Calu3 (cell line): ENCODE measurements around the gene SH3PXD2A. TPM values are rescaled to one million over a fixed set of nuclear protein-coding genes. Genes with fewer than 3 reads are reported as not detected.

Experiments used
- BruUV-seq: library from RNA; stranded (reverse); fragments of 400-500 nt; replicated peaks from 2 replicates; lab custom pipeline; 2021; lab: Mats Ljungman, UMichigan
- CTCF ChIA-PET: fragments of 300-600 bp; sonication (Branson Sonifier 250); formaldehyde crosslinking; loops from one replicate; lab custom pipeline; 2022; ENCODE audit warnings: antibody characterized with exemption; lab: Charles Lee
- DNase-seq: peaks from one replicate; pipeline ENCODE4 v3.0.0; 2022
- H3K27ac Mint-ChIP-seq: one replicate; pipeline ENCODE4 v1.8.0; 2022; ENCODE audit warnings: mixed read lengths; ENCODE audit not compliant: unreplicated experiment
- H3K27me3 Mint-ChIP-seq: one replicate; pipeline ENCODE4 v1.8.0; 2022; ENCODE audit warnings: mixed read lengths; ENCODE audit not compliant: unreplicated experiment
- H3K36me3 Mint-ChIP-seq: one replicate; pipeline ENCODE4 v1.8.0; 2022; ENCODE audit warnings: mild to moderate bottlenecking, moderate library complexity, mixed read lengths; ENCODE audit not compliant: insufficient read depth, unreplicated experiment
- H3K4me1 Mint-ChIP-seq: one replicate; pipeline ENCODE4 v1.8.0; 2022; ENCODE audit warnings: mild to moderate bottlenecking, low read depth, mixed read lengths; ENCODE audit not compliant: unreplicated experiment
- H3K4me3 Mint-ChIP-seq: one replicate; pipeline ENCODE4 v1.8.0; 2022; ENCODE audit warnings: mild to moderate bottlenecking, low read depth, moderate library complexity, mixed read lengths; ENCODE audit not compliant: unreplicated experiment
- H3K9me3 Mint-ChIP-seq: one replicate; pipeline ENCODE4 v1.8.0; 2022; ENCODE audit warnings: low read depth, mixed read lengths; ENCODE audit not compliant: unreplicated experiment
- intact Hi-C: fragments of 100-400 bp; cut with micrococcal nuclease; formaldehyde crosslinking; loops from one replicate; pipeline ENCODE4 v1.10.0; 2022; ENCODE audit not compliant: unreplicated experiment
- total RNA-seq: library from RNA; stranded (reverse); gene quantifications from 2 replicates; pipeline ENCODE4 v1.2.3, GENCODE V29; 2022
- TF ChIP-seq, protein P1 (sequence below): fragments of 200-600 bp; IDR thresholded peaks from one replicate; pipeline ENCODE4 v1.8.0; 2022; ENCODE audit warnings: antibody characterized with exemption; ENCODE audit not compliant: unreplicated experiment

Gene SH3PXD2A
- total RNA-seq, 1 experiment from 2014 or later = 7.5 TPM

DNA sequence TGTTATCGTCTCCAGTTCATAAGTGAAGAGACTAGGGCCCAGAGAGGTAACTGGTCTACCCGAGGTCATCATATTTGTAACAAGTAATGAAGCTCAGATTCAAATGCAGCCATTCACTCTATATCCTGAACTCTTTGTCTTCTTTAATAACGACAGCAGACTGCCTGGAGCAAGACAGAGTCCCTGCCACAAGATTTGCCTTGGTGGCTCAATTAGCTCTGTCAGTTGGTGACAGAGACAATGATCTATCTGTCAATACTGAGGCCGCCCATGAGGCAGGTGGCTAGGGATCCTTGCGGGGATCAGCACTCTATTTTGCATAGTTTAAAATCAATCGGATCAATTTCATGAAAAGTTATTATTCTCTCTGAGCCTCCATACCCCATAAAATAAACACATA lies 43.9 kb downstream of the SH3PXD2A start:
- DNase-seq = no peak
- intact Hi-C loops = no loop called here
- TF ChIP-seq, protein P1, sequence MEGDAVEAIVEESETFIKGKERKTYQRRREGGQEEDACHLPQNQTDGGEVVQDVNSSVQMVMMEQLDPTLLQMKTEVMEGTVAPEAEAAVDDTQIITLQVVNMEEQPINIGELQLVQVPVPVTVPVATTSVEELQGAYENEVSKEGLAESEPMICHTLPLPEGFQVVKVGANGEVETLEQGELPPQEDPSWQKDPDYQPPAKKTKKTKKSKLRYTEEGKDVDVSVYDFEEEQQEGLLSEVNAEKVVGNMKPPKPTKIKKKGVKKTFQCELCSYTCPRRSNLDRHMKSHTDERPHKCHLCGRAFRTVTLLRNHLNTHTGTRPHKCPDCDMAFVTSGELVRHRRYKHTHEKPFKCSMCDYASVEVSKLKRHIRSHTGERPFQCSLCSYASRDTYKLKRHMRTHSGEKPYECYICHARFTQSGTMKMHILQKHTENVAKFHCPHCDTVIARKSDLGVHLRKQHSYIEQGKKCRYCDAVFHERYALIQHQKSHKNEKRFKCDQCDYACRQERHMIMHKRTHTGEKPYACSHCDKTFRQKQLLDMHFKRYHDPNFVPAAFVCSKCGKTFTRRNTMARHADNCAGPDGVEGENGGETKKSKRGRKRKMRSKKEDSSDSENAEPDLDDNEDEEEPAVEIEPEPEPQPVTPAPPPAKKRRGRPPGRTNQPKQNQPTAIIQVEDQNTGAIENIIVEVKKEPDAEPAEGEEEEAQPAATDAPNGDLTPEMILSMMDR = no peak
- no TSS peak for BruUV-seq
- peaks cover 14% of the 10 kb centered on the region for H3K4me1 Mint-ChIP-seq
- CTCF ChIA-PET = interaction anchor here (0.7 kb wide), 1 partner anchor 9 kb away, joined by 3 read pairs; no protein-coding TSS in a partner anchor
- no peaks in the 10 kb centered on the region for H3K9me3 Mint-ChIP-seq
- H3K27ac Mint-ChIP-seq = no peak overlapping the region
- H3K36me3 Mint-ChIP-seq = no peaks in the 10 kb centered on the region
- no peaks in the 10 kb centered on the region for H3K27me3 Mint-ChIP-seq
- no peak overlapping the region for H3K4me3 Mint-ChIP-seq

GRCh38 chr10:103808780-103809179 lies 46.6 kb downstream of the SH3PXD2A start:
- Mint-ChIP-seq H3K4me3 (no peak overlapping the region), H3K27ac (no peak overlapping the region), H3K36me3 (no peaks in the 10 kb centered on the region), H3K27me3 (no peaks in the 10 kb centered on the region), H3K4me1 (peaks cover 14% of the 10 kb centered on the region), H3K9me3 (no peaks in the 10 kb centered on the region)
- intact Hi-C loops = no loop called here
- TF ChIP-seq, protein P1 = no peak
- no TSS peak for BruUV-seq
- CTCF ChIA-PET = no interaction called here
- DNase-seq = no peak

DNA sequence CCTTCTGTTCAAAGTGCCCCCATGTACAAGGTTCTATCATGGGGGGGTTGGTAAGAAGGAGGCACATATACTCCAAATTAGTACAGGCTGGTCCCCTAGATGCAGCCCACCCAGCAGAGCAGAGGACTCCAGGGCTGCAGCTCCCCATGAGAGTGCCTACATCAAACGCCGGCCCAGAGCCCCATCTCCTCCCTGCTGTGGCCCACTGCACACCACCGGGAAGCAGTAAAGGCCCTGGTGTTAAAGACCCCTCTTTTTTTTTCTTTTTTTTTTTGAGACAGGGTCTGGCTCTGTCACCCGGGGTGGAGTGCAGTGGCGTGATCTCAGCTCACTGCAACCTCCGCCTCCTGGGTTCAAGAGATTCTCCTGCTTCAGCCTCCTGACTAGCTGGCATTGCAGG lies 47.4 kb downstream of the SH3PXD2A start:
- Mint-ChIP-seq H3K27me3 (no peaks in the 10 kb centered on the region), H3K4me3 (no peak overlapping the region), H3K36me3 (no peaks in the 10 kb centered on the region), H3K9me3 (no peaks in the 10 kb centered on the region), H3K27ac (no peak overlapping the region), H3K4me1 (peaks cover 14% of the 10 kb centered on the region)
- no peak for DNase-seq
- TF ChIP-seq, protein P1 = no peak
- CTCF ChIA-PET = no interaction called here
- BruUV-seq = no TSS peak
- intact Hi-C loops = no loop called here

GRCh38 chr10:103806395-103807187 lies 48.8 kb downstream of the SH3PXD2A start:
- intact Hi-C loops = no loop called here
- H3K36me3 Mint-ChIP-seq = no peaks in the 10 kb centered on the region
- H3K27me3 Mint-ChIP-seq = no peaks in the 10 kb centered on the region
- TF ChIP-seq, protein P1 = no peak
- no TSS peak for BruUV-seq
- H3K4me3 Mint-ChIP-seq = no peak overlapping the region
- no peaks in the 10 kb centered on the region for H3K9me3 Mint-ChIP-seq
- CTCF ChIA-PET = no interaction called here
- H3K4me1 Mint-ChIP-seq = peaks cover 1% of the 10 kb centered on the region
- H3K27ac Mint-ChIP-seq = no peak overlapping the region
- no peak for DNase-seq
